ENCODE measurements around the gene ELFN1. TPM values are rescaled to one million over a fixed set of nuclear protein-coding genes. Genes with fewer than 3 reads are reported as not detected.

ELFN1 gene
- total RNA-seq, 3 donors from 2014 or later, result 0.26 to 0.44 (median 0.41) TPM

DNA sequence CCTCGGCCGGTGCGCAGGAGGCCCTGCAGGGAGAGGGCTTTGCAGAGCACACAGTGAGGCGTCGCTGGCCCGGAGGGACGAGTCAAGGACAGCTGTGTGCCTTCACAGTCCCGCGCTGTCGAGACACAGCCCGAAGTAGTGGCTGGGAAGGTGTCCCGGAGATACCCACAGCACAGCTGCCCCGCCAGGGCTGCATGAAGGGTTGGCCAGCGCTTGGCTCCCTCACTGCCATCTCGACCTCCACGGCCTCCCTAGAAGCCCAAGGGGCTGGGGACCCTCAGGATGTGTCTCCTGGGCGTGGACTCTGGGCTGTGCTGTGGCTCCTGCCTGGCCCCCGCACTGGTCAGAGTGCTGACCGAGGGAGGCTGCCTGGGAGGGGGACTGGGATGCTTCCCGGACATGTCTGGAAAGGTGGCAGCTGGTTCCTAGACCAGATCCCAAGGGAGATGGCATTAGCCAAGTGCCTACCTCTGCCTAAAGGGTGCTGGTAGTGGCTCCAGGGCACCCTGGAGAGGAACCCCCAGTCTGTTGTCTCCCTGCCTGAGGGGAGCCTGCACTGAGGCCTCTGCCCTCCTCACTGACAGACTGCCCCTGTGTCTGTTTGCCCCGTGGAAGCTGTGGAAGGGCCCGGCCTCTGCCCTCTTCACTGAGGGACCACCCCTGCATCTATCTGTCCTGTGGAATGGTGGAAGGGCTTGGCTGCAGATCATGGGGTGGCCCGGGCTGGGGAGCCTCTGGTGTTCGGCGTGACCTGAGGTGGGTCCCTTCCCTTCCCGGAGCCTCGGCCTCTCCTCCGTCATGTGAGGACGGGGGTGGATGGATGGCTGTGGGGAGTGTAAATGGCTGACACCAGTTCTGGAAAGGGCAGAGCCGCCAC lies 5.8 kb downstream of the ELFN1 start:
- Histone ChIP-seq H3K9me3 (no peaks in the 10 kb centered on the region), H3K4me3 (no peak overlapping the region)
- no peak for ATAC-seq

DNA sequence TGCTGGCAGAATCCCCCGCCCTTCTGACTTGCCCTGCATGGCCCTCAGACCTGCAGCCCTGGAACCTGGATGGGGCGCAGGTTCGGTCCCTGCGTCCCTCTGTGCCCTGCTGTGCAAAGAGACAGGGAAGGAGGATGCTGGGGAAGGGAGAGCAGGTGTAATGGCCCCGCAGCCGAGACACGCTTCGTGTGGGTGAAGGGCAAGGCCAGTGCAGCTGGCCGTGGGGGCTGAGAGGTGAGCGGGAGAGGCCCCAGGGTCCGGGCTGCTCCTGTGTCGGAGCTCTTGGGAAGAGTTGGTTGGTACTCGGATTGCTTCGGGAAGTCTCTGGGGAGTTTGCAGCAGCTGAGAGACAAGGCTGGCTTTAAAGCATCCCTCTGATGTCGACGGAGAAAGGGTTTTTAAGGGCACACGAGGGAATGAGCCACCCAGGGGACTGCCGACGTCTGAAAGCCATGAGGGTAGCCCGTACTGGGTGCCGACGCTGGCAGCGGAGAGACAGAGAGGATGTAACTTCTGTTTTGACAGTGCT lies 6.5 kb downstream of the ELFN1 start:
- TF ChIP-seq, protein P1, sequence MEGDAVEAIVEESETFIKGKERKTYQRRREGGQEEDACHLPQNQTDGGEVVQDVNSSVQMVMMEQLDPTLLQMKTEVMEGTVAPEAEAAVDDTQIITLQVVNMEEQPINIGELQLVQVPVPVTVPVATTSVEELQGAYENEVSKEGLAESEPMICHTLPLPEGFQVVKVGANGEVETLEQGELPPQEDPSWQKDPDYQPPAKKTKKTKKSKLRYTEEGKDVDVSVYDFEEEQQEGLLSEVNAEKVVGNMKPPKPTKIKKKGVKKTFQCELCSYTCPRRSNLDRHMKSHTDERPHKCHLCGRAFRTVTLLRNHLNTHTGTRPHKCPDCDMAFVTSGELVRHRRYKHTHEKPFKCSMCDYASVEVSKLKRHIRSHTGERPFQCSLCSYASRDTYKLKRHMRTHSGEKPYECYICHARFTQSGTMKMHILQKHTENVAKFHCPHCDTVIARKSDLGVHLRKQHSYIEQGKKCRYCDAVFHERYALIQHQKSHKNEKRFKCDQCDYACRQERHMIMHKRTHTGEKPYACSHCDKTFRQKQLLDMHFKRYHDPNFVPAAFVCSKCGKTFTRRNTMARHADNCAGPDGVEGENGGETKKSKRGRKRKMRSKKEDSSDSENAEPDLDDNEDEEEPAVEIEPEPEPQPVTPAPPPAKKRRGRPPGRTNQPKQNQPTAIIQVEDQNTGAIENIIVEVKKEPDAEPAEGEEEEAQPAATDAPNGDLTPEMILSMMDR (IDR thresholded peaks at IDR 0.05), result no peak
- H3K36me3 ChIP-seq (ENCODE audit: low read depth), result no peaks in the 10 kb centered on the region
- DNase-seq (peak in 1 of 3 donors; percentile 3), ATAC-seq (no peak)
- H3K9me3 ChIP-seq, result no peaks in the 10 kb centered on the region
- no peak overlapping the region for H3K4me3 ChIP-seq
- intact Hi-C loops (cut with DNase I, micrococcal nuclease), result no loop called here
- no peaks in the 10 kb centered on the region for H3K4me1 ChIP-seq (ENCODE audit: low read depth)

More for the DNA sequence above, 5.8 kb downstream of the ELFN1 start:
- intact Hi-C loops (cut with DNase I, micrococcal nuclease), result no loop called here
- Histone ChIP-seq H3K4me1 (ENCODE audit: low read depth) (no peaks in the 10 kb centered on the region), H3K36me3 (ENCODE audit: low read depth) (no peaks in the 10 kb centered on the region)
- TF ChIP-seq, protein P1 (IDR thresholded peaks at IDR 0.05), result no peak
- DNase-seq, result peak in 2 of 3 donors; percentile 11 to 48

DNA sequence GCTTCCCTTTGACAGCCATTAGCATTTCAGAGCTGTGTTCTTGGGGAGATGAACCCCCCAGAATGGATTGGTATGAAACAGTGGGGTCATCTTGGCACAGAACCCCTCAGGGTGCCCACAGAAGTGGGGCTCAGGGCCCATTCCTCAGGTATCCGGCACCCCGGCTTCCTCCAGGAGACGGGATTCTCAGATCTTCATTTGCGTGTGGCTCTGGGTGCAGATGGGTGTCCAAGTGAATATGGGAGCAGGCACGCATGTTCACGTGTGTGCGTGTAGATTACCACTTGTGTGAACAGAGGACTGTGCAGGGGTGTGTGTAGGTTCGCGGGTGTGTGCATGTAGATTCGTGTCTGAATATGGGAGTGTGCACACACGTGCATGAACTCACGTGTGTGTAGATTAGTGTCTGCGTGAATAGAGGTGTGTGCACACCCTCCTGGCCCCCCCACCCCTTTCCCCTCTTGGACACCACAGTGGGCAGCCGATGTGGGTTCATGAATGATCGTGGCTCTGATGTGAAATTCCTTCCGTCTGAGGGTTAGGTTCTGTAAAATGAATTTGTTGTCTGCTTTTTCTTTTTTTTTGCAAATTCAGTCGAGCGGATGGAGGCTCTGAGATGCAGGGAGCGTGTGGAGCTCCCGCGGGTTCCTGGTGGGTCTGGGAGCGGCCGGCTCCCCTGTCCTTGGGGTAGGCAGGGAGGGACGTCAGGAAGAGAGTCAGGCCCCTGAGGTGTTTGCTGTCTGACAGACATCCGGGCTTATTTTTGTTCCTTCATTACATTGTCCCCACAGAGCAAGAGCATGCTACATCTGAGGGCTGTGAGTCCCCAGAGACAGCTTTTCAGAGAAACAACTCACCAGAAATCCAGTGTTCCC lies 7.4 kb downstream of the ELFN1 start:
- TF ChIP-seq, protein P1 (IDR thresholded peaks at IDR 0.05), result no peak
- no peak for ATAC-seq
- no peak overlapping the region for H3K4me3 ChIP-seq
- peak in 1 of 3 donors; percentile 5 for DNase-seq
- no peaks in the 10 kb centered on the region for H3K36me3 ChIP-seq (ENCODE audit: low read depth)
- H3K9me3 ChIP-seq, result no peaks in the 10 kb centered on the region
- no peaks in the 10 kb centered on the region for H3K4me1 ChIP-seq (ENCODE audit: low read depth)
- intact Hi-C loops (cut with DNase I, micrococcal nuclease), result no loop called here

DNA sequence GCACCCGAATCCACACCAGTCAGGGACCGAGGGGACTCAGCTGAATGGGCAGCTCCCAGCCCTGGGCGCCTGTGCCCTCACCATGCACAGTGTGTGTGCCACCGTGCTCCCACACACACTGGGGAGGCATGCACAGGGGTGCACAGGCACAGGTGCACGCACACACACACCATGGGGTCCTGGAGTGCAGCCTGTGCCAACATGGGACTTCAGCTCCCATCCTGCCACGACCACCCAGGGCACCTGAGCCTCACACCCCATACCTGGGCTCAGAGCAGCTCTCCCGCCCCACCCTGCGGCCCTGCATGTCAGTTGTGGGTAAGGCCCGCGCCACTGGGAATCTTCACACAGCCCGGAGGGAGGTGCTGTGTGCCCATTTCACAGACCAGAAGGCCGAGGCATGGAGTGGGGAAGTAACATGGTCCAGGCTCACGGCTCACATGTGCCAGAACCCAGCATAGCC lies 8.0 kb downstream of the ELFN1 start:
- peak in 1 of 3 donors; percentile 6 for DNase-seq
- TF ChIP-seq, protein P1 (IDR thresholded peaks at IDR 0.05), result no peak
- no peak for ATAC-seq
- Histone ChIP-seq H3K36me3 (ENCODE audit: low read depth) (no peaks in the 10 kb centered on the region), H3K4me1 (ENCODE audit: low read depth) (no peaks in the 10 kb centered on the region), H3K9me3 (no peaks in the 10 kb centered on the region), H3K4me3 (no peak overlapping the region)
- intact Hi-C loops (cut with DNase I, micrococcal nuclease), result no loop called here

DNA sequence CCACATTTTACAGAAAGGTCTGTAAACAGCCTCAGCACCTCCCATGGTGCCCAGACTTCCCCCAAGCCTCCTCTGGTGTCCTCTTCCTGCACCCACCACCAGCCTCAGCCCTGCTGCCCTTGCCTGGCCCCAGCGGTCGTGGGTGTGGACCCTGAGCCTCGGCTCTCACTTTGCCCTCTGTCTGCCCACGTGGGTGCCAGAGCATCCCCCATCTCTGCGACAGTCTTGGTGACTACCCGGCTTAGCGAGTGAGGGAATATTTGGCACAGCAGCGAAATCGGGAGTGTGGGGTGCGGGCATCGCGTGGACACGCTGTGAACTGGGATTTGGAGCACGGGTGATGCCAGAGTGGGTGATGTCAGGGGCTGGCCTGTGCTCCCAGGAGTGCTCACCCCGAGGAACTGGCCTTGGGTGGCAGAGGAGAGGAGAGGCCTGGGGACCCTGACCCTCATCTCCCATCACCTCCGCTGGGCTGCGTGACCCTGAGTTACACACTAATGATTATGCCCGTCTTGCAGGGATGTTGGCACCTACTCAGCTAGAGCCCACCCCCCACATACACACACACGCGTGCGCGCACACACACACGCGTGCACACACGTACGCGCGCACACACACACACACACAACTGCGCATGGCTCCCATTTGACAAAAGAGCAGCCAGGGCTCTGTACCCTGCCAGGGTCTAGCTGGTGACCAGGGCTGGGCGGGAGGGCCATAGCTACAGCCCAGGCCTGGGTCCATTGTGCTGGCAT lies 8.7 kb downstream of the ELFN1 start:
- Histone ChIP-seq H3K9me3 (peaks cover under 1% of the 10 kb centered on the region), H3K4me3 (no peak overlapping the region), H3K36me3 (ENCODE audit: low read depth) (no peaks in the 10 kb centered on the region), H3K4me1 (ENCODE audit: low read depth) (no peaks in the 10 kb centered on the region)
- DNase-seq, result peak in 1 of 3 donors; percentile 7
- ATAC-seq, result no peak
- TF ChIP-seq, protein P1 (IDR thresholded peaks at IDR 0.05), result no peak
- intact Hi-C loops (cut with DNase I, micrococcal nuclease), result no loop called here
